Measurements from ENCODE around the gene UFSP1. TPM values are rescaled to one million over a fixed set of nuclear protein-coding genes. Genes with fewer than 3 reads are reported as not detected.

The UFSP1 gene
- total and polyA plus RNA-seq, 10 of the 15 experiments (the other 5 are each of a cell fraction or from before 2014, with no cell fraction given), result 0.14 to 10.6 (median 2.8) TPM

DNA sequence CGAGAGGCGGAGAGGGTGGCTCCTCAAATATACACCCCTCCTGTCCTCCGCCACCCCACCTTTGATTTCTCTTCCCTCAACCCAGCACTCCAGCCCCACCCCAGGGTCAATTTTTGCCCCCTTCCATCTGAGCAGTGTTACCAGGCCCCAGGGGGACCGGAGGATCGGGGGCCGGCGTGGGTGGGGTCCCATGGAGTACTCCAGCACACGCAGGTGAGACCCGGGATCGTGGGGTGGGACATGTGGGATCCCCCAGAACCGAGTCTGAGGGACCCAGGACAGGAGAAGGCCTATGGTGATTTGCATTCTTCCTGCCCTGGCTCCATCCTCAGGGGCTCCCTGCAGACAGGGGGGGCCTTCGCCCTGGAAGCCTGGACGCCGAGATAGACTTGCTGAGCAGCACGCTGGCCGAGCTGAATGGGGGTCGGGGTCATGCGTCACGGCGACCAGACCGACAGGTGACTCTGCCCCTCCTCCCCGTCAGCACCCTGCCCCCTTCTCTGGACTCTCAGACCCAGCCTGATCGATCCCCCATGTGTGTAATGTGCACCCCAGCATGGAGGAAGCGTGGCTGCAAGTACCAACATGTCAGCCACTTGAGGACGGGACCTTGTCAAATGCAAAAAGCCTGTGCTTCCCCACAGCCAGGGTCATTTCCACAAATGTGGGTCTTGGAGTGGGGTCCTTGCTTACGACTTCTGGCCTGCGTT is 21.6 kb downstream of the UFSP1 start:
- in situ Hi-C loops (cut with MboI), result no loop called here
- no TSS peak for BruUV-seq (replicated peaks)
- POLR2A ChIA-PET, result no interaction called here
- Histone ChIP-seq H3K4me3 (peak overlapping the region; percentile 94), H3K79me2 (ENCODE audit: control insufficient read depth, insufficient read depth, low read length) (peaks cover 22% of the 10 kb centered on the region), H3K27me3 (replicated peaks in 1 of 2; ENCODE audit: control insufficient read depth in 2 of 2, insufficient read depth in 2 of 2, low read length in 1 of 2) (no peaks in the 10 kb centered on the region), H3K36me3 (ENCODE audit: control insufficient read depth in 2 of 2, insufficient read depth in 2 of 2, low read length in 1 of 2) (peaks cover 2% of the 10 kb centered on the region in 2 experiments; a peak in 3 of 4 replicates), H3K9ac (ENCODE audit: control insufficient read depth, insufficient read depth, low read length) (peak overlapping the region; percentile 95), H3K4me2 (ENCODE audit: control insufficient read depth, insufficient read depth) (peak overlapping the region; percentile 72), H4K20me1 (ENCODE audit: control insufficient read depth, insufficient read depth) (no peaks in the 10 kb centered on the region), H2AFZ (ENCODE audit: control insufficient read depth, low read depth, low read length) (peak overlapping the region; percentile 35), H3K4me1 (ENCODE audit: control insufficient read depth, insufficient read depth, low read length) (peaks cover 4% of the 10 kb centered on the region), H3K27ac (ENCODE audit: control insufficient read depth, insufficient read depth) (peak overlapping the region; percentile 92), H3K9me3 (replicated peaks; ENCODE audit: control insufficient read depth, insufficient read depth, low read length) (no peaks in the 10 kb centered on the region)
- SMC1A ChIA-PET (ENCODE audit: uncharacterized antibody, unreplicated experiment), result no interaction called here
- 27% methylated on average over 27 of the region's 27 CpGs for WGBS (ENCODE audit: insufficient coverage, insufficient replicate concordance, low lambda C conversion rate, missing lambda C conversion rate)
- no peak for DNase-seq (ENCODE audit: low read depth, low spot score)
- RAD21 ChIA-PET (ENCODE audit: unreplicated experiment), result interaction anchor here (1.3 kb wide), 1 partner anchor 8 kb away, joined by 3 read pairs; no protein-coding TSS in a partner anchor
- intact Hi-C loops (cut with micrococcal nuclease; ENCODE audit: unreplicated experiment), result no loop called here
- CTCF ChIA-PET, result interaction anchor here (1.3 kb wide), 1 partner anchor 67 kb away, joined by 3 read pairs; no protein-coding TSS in a partner anchor
- TF ChIP-seq RCOR1 (conservative IDR thresholded peaks at IDR 0.05; ENCODE audit: low read depth, low read length), result no peak
- TF ChIP-seq, protein P1, sequence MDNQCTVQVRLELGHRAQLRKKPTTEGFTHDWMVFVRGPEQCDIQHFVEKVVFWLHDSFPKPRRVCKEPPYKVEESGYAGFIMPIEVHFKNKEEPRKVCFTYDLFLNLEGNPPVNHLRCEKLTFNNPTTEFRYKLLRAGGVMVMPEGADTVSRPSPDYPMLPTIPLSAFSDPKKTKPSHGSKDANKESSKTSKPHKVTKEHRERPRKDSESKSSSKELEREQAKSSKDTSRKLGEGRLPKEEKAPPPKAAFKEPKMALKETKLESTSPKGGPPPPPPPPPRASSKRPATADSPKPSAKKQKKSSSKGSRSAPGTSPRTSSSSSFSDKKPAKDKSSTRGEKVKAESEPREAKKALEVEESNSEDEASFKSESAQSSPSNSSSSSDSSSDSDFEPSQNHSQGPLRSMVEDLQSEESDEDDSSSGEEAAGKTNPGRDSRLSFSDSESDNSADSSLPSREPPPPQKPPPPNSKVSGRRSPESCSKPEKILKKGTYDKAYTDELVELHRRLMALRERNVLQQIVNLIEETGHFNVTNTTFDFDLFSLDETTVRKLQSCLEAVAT (IDR thresholded peaks at IDR 0.05), result peak; percentile 64
- no peak for FAIRE-seq
- ATAC-seq, result peak; percentile 54
